GM10847 (cell line): ENCODE data around the gene PCDH11X.
"Not testable (repeated sequence)": the region's sequence is repeated elsewhere in the genome, so short reads cannot be mapped to it uniquely, and the experiment has no call there.

Experiments used
- POLR2A ChIP-seq: IDR thresholded peaks from 2 replicates; pipeline ENCODE4 v1.6.1; 2011; ENCODE audit not compliant: insufficient read length; ENCODE audit errors: extremely low read depth

The PCDH11X gene, protein sequence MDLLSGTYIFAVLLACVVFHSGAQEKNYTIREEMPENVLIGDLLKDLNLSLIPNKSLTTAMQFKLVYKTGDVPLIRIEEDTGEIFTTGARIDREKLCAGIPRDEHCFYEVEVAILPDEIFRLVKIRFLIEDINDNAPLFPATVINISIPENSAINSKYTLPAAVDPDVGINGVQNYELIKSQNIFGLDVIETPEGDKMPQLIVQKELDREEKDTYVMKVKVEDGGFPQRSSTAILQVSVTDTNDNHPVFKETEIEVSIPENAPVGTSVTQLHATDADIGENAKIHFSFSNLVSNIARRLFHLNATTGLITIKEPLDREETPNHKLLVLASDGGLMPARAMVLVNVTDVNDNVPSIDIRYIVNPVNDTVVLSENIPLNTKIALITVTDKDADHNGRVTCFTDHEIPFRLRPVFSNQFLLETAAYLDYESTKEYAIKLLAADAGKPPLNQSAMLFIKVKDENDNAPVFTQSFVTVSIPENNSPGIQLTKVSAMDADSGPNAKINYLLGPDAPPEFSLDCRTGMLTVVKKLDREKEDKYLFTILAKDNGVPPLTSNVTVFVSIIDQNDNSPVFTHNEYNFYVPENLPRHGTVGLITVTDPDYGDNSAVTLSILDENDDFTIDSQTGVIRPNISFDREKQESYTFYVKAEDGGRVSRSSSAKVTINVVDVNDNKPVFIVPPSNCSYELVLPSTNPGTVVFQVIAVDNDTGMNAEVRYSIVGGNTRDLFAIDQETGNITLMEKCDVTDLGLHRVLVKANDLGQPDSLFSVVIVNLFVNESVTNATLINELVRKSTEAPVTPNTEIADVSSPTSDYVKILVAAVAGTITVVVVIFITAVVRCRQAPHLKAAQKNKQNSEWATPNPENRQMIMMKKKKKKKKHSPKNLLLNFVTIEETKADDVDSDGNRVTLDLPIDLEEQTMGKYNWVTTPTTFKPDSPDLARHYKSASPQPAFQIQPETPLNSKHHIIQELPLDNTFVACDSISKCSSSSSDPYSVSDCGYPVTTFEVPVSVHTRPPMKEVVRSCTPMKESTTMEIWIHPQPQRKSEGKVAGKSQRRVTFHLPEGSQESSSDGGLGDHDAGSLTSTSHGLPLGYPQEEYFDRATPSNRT (N-terminal part only)

GRCh38 chrX:91779135-91779534 lies at the start of gene PCDH11X:
PCDH11X (plus strand) TSS chrX:91779375; CDS start chrX:91835505, 56,130 bp downstream.
- not testable (repeated sequence) for TF ChIP-seq POLR2A
